Urinary bladder (tissue), 4 donors: Measurements from ENCODE around the gene GOLGA5. TPM values are rescaled to one million over a fixed set of nuclear protein-coding genes. Genes with fewer than 3 reads are reported as not detected.
A peak's percentile ranks its signal among the peaks of the same experiment; 100 is the strongest.
"Not testable (repeated sequence)": the region's sequence is repeated elsewhere in the genome, so short reads cannot be mapped to it uniquely, and the experiment has no call there.

Experiments used
- DNase-seq: peaks from one replicate; pipeline ENCODE4 v3.0.0-alpha.2; 2015; ENCODE audit errors: extremely low spot score
- H3K27ac ChIP-seq: one replicate; pipeline ENCODE4 v1.5.1; 2013; ENCODE audit warnings: low read depth, mild to moderate bottlenecking, moderate library complexity
- H3K36me3 ChIP-seq: one replicate; pipeline ENCODE4 v1.6.1; 2013; ENCODE audit warnings: mild to moderate bottlenecking, moderate library complexity; ENCODE audit not compliant: insufficient read depth
- H3K4me1 ChIP-seq: one replicate; pipeline ENCODE4 v1.6.1; 2013; ENCODE audit warnings: mild to moderate bottlenecking, moderate library complexity; ENCODE audit not compliant: insufficient read depth
- H3K4me3 ChIP-seq: one replicate; pipeline ENCODE4 v1.5.1; 2013; ENCODE audit warnings: low read depth, low read length
- WGBS: extraction: QIAGEN DNeasy Blood & Tissue Kit; methylation state at CpG from one replicate; pipeline ENCODE4 v1.1.7; 2013; 5-methylcytosine and 5-hydroxymethylcytosine counted together
- polyA plus RNA-seq: library from polyadenylated mRNA; stranded (reverse); fragments of 200-250 nt; gene quantifications from one replicate; pipeline ENCODE4 v1.2.3, GENCODE V29; 2013
- total RNA-seq: library from RNA; depleted of rRNA; stranded (reverse); fragments of >200 nt; gene quantifications from one replicate; pipeline ENCODE4 v1.2.3, GENCODE V29; 2014
- donor health status: healthy with polysubstance abuse.
- donor health status: healthy.

GOLGA5 gene
- total and polyA plus RNA-seq, 2 donors = 26.1 to 44.7 TPM

- no peak for DNase-seq
- Histone ChIP-seq H3K4me3 (no peak overlapping the region), H3K27ac (no peak overlapping the region), H3K36me3 (no peaks in the 10 kb centered on the region), H3K4me1 (no peaks in the 10 kb centered on the region)
- WGBS = 88% methylated on average over 7 of the region's 7 CpGs
Measured at GRCh38 chr14:92760524-92760805, 33.6 kb upstream of the GOLGA5 start.

GRCh38 chr14:92763666-92764631 lies 30.2 kb upstream of the GOLGA5 start:
- not testable (repeated sequence) for H3K36me3 ChIP-seq
- WGBS = 52% methylated on average over 4 of the region's 5 CpGs

GRCh38 chr14:92768236-92768635 lies 25.9 kb upstream of the GOLGA5 start:
- not testable (repeated sequence) for H3K27ac ChIP-seq, H3K4me3 ChIP-seq, H3K4me1 ChIP-seq, DNase-seq, H3K36me3 ChIP-seq
- whole genome bisulfite sequencing = 29% methylated on average over 1 of the region's 1 CpG

More at GRCh38 chr14:92763666-92764631, 30.2 kb upstream of the GOLGA5 start:
- not testable (repeated sequence) for H3K27ac ChIP-seq, H3K4me3 ChIP-seq, DNase-seq, H3K4me1 ChIP-seq

GRCh38 chr14:92768795-92769194 lies 25.3 kb upstream of the GOLGA5 start:
- no peak for DNase-seq
- Histone ChIP-seq H3K4me3 (no peak overlapping the region), H3K27ac (no peak overlapping the region), H3K36me3 (no peaks in the 10 kb centered on the region), H3K4me1 (no peaks in the 10 kb centered on the region)
- 91% methylated on average over 5 of the region's 5 CpGs for WGBS

GRCh38 chr14:92770484-92770883 lies 23.6 kb upstream of the GOLGA5 start:
- H3K36me3 ChIP-seq = no peaks in the 10 kb centered on the region
- H3K4me1 ChIP-seq = no peaks in the 10 kb centered on the region
- no peak overlapping the region for H3K4me3 ChIP-seq
- no peak for DNase-seq
- no peak overlapping the region for H3K27ac ChIP-seq
- 82% methylated on average over 2 of the region's 2 CpGs for WGBS

- DNase-seq = no peak
- no peaks in the 10 kb centered on the region for H3K4me1 ChIP-seq
- 83% methylated on average over 8 of the region's 8 CpGs for WGBS
- no peak overlapping the region for H3K27ac ChIP-seq
- H3K36me3 ChIP-seq = no peaks in the 10 kb centered on the region
- no peak overlapping the region for H3K4me3 ChIP-seq
Measured at GRCh38 chr14:92774572-92774971, 19.5 kb upstream of the GOLGA5 start.

GRCh38 chr14:92775292-92775691 lies 18.8 kb upstream of the GOLGA5 start:
- not testable (repeated sequence) for H3K4me1 ChIP-seq, H3K4me3 ChIP-seq, H3K27ac ChIP-seq, DNase-seq, H3K36me3 ChIP-seq
- WGBS = 19% methylated on average over 2 of the region's 2 CpGs

- not testable (repeated sequence) for H3K4me1 ChIP-seq
Measured at GRCh38 chr14:92778868-92779565, 15.1 kb upstream of the GOLGA5 start.

GRCh38 chr14:92780444-92781232 lies 13.5 kb upstream of the GOLGA5 start:
- Histone ChIP-seq H3K4me3 (no peak overlapping the region), H3K27ac (no peak overlapping the region), H3K36me3 (no peaks in the 10 kb centered on the region), H3K4me1 (no peaks in the 10 kb centered on the region)
- 75% methylated on average over 7 of the region's 7 CpGs for WGBS
- DNase-seq = no peak

More at GRCh38 chr14:92778868-92779565, 15.1 kb upstream of the GOLGA5 start:
- WGBS = 79% methylated on average over 2 of the region's 3 CpGs
- H3K4me3 ChIP-seq, DNase-seq, H3K27ac ChIP-seq, H3K36me3 ChIP-seq: not testable (repeated sequence)

- Histone ChIP-seq H3K4me1 (no peaks in the 10 kb centered on the region), H3K4me3 (no peak overlapping the region), H3K36me3 (no peaks in the 10 kb centered on the region), H3K27ac (no peak overlapping the region)
- WGBS = 81% methylated on average over 3 of the region's 3 CpGs
- no peak for DNase-seq
Measured at GRCh38 chr14:92781350-92781749, 12.8 kb upstream of the GOLGA5 start.

- Histone ChIP-seq H3K36me3 (no peaks in the 10 kb centered on the region), H3K4me1 (no peaks in the 10 kb centered on the region), H3K4me3 (no peak overlapping the region), H3K27ac (no peak overlapping the region)
- 45% methylated on average over 2 of the region's 2 CpGs for WGBS
- peak; percentile 42 for DNase-seq
Measured at GRCh38 chr14:92783813-92784431, 10.2 kb upstream of the GOLGA5 start.

GRCh38 chr14:92785667-92786426 lies 8.3 kb upstream of the GOLGA5 start:
- no peaks in the 10 kb centered on the region for H3K36me3 ChIP-seq
- H3K4me1 ChIP-seq = no peaks in the 10 kb centered on the region
- H3K27ac ChIP-seq = no peak overlapping the region
- H3K4me3 ChIP-seq = no peak overlapping the region
- WGBS = 55% methylated on average over 6 of the region's 6 CpGs
- DNase-seq = no peak

GRCh38 chr14:92786427-92786756 lies 7.7 kb upstream of the GOLGA5 start:
- WGBS = 96% methylated on average over 1 of the region's 1 CpG

More at GRCh38 chr14:92786427-92786756, 7.7 kb upstream of the GOLGA5 start:
- H3K4me1 ChIP-seq = no peaks in the 10 kb centered on the region
- no peak overlapping the region for H3K27ac ChIP-seq
- H3K36me3 ChIP-seq = no peaks in the 10 kb centered on the region
- H3K4me3 ChIP-seq = no peak overlapping the region
- no peak for DNase-seq
